Upper lobe of right lung (tissue), 1 donor: Measurements from ENCODE around the gene CNGA1. TPM values are rescaled to one million over a fixed set of nuclear protein-coding genes. Genes with fewer than 3 reads are reported as not detected.

Source experiments
- ATAC-seq: fragments of 200-7000 bp; cut with Tn5 transposase; one replicate; pipeline ENCODE4 v1.9.1; 2020; ENCODE audit warnings: mild to moderate bottlenecking, moderate library complexity
- DNase-seq: peaks from one replicate; pipeline ENCODE4 v3.0.0-alpha.2; 2020
- H3K27ac ChIP-seq: fragments of 200-600 bp; one replicate; pipeline ENCODE4 v1.8.0; 2022
- H3K27me3 ChIP-seq: fragments of 200-600 bp; one replicate; pipeline ENCODE4 v1.8.0; 2022; ENCODE audit warnings: mild to moderate bottlenecking
- H3K36me3 ChIP-seq: fragments of 200-600 bp; one replicate; pipeline ENCODE4 v1.8.0; 2022
- H3K4me1 ChIP-seq: fragments of 200-600 bp; one replicate; pipeline ENCODE4 v1.8.0; 2022
- H3K4me3 ChIP-seq: fragments of 200-600 bp; one replicate; pipeline ENCODE4 v1.8.0; 2022; ENCODE audit warnings: mild to moderate bottlenecking
- H3K9me3 ChIP-seq: fragments of 200-600 bp; one replicate; pipeline ENCODE4 v1.8.0; 2022
- intact Hi-C: fragments of 100-400 bp; cut with DNase I; formaldehyde crosslinking; loops from one replicate; pipeline ENCODE4 v1.11.0; 2022
- total RNA-seq: library from RNA; stranded (reverse); fragmentation: NEBNext Ultra II Directional; extraction: Animal tissue kit (Norgen Biotek cat#: 25700); gene quantifications from one replicate; pipeline ENCODE4 v1.2.1, GENCODE V29; 2021
- TF ChIP-seq, protein P1 (sequence below): fragments of 200-600 bp; IDR thresholded peaks from one replicate; pipeline ENCODE4 v1.8.0; 2022; ENCODE audit warnings: antibody characterized with exemption
- donor health status: DM: no; HTN: yes; CAD: no; lungs with severe emphysema.

CNGA1 gene
- total RNA-seq, 1 donor from 2014 or later, result not detected

DNA sequence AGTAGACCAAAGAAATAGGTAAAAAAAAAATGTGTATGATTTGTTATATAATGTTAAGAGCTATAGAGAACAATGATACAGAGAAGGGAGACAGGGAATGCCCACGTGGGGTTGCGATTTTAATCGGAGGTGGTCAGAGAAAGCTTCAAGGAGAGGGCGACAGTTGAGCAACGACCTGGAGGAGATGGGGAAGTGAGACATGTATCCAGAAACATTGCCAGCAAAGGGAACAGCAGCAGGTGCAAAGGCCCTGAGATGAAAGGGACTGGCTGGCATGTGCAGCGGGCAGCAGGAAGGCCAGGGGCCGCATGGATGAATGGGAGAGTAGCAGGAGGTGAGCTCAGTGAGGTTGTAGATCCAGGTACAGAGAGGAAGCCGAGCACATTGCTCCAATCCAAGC lies 33.0 kb upstream of the CNGA1 start:
- TF ChIP-seq, protein P1, sequence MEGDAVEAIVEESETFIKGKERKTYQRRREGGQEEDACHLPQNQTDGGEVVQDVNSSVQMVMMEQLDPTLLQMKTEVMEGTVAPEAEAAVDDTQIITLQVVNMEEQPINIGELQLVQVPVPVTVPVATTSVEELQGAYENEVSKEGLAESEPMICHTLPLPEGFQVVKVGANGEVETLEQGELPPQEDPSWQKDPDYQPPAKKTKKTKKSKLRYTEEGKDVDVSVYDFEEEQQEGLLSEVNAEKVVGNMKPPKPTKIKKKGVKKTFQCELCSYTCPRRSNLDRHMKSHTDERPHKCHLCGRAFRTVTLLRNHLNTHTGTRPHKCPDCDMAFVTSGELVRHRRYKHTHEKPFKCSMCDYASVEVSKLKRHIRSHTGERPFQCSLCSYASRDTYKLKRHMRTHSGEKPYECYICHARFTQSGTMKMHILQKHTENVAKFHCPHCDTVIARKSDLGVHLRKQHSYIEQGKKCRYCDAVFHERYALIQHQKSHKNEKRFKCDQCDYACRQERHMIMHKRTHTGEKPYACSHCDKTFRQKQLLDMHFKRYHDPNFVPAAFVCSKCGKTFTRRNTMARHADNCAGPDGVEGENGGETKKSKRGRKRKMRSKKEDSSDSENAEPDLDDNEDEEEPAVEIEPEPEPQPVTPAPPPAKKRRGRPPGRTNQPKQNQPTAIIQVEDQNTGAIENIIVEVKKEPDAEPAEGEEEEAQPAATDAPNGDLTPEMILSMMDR, result no peak
- intact Hi-C loops, result no loop called here
- ATAC-seq, result no peak
- peaks cover 6% of the 10 kb centered on the region for H3K27me3 ChIP-seq
- H3K4me1 ChIP-seq, result peaks cover 4% of the 10 kb centered on the region
- no peak for DNase-seq
- no peak overlapping the region for H3K27ac ChIP-seq
- no peak overlapping the region for H3K4me3 ChIP-seq
- no peaks in the 10 kb centered on the region for H3K36me3 ChIP-seq
- no peaks in the 10 kb centered on the region for H3K9me3 ChIP-seq

DNA sequence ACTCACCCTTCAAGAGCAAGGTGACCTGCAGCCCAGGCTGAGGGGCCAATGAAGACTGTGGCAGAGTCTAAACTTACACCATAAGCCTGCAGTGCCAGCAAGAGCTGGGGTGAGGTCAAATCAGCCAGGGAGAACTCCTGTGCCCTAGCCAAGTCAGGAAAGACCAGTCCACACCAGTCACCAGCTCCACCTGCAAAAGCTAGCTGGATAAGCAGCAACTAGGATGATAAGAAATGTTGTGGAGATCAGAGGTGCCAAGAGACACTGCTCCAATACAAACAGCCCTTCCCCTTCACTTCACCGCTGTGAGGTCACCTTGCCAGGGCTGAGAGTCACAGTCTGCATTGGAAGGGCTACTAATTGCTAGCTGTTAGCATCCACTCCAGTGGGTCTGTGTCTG lies 31.4 kb upstream of the CNGA1 start:
- TF ChIP-seq, protein P1, result no peak
- no peaks in the 10 kb centered on the region for H3K36me3 ChIP-seq
- ATAC-seq, result peak; percentile 28
- peaks cover 6% of the 10 kb centered on the region for H3K27me3 ChIP-seq
- peaks cover 4% of the 10 kb centered on the region for H3K4me1 ChIP-seq
- no peak overlapping the region for H3K27ac ChIP-seq
- no peak for DNase-seq
- H3K4me3 ChIP-seq, result no peak overlapping the region
- H3K9me3 ChIP-seq, result no peaks in the 10 kb centered on the region
- intact Hi-C loops, result no loop called here

DNA sequence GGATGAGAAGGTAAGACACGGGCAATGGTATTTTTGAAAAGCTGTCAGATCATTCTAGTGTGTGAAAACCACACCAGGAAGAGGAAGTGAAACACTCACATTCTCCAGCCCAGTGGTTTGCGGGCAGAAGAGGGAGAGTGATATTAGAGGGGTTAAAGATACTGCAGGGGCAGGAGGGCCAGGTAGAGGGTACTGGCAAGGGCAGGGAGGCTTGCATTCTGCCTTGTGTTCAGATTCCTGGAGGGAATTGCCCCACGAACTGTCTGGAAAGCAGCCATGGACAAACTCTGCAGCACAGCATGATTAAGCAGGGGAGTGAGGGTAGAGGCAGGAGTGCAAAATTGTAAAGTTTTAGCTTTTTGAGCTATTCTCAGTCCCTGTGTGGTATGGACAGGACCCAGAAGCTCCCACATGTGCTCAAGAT lies 31.0 kb upstream of the CNGA1 start:
- intact Hi-C loops, result no loop called here
- ATAC-seq, result peak; percentile 81
- Histone ChIP-seq H3K27ac (no peak overlapping the region), H3K27me3 (peaks cover 6% of the 10 kb centered on the region), H3K4me1 (peaks cover 4% of the 10 kb centered on the region), H3K9me3 (no peaks in the 10 kb centered on the region), H3K4me3 (no peak overlapping the region), H3K36me3 (no peaks in the 10 kb centered on the region)
- DNase-seq, result no peak
- TF ChIP-seq, protein P1, result no peak

DNA sequence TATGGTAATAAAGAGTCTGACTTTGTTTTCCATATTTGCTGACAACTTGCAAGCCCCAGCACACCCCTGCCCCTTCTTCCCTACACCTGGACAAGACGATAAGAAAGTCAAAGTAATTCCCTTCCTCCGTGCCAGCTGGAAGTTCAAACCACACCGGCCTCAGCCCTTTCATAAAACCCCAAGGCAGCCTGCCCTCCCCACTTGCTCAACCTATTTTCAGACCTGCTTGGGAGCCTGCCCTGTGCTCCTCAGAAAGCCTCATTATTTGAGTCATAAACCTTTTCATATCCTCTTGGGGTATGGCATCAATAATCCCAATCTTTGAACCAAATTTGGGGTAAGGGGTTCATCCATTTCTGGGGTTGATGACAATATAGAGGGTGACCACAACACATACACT lies 29.6 kb upstream of the CNGA1 start:
- intact Hi-C loops, result no loop called here

DNA sequence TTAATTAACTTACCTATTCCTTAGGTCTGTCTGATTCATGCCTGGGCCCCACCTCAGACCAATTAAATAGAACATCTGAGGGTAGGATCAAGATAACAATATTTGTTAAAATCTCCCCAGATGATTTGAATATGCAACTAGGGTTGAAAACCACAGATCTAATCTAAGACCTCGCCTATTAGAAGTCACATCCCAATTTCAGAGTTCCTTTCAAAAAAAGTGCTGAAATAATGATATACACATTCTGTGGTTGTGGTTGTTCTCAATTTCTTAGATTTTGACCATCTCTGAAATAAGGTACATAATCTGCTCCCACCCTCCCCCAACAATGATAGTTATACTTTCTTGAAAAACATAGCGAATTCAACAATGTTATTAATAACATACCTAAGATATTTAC lies 27.8 kb upstream of the CNGA1 start:
- no peaks in the 10 kb centered on the region for H3K9me3 ChIP-seq
- no peak overlapping the region for H3K4me3 ChIP-seq
- TF ChIP-seq, protein P1, result no peak
- no peak overlapping the region for H3K27ac ChIP-seq
- intact Hi-C loops, result no loop called here
- no peaks in the 10 kb centered on the region for H3K36me3 ChIP-seq
- peaks cover 10% of the 10 kb centered on the region for H3K27me3 ChIP-seq
- no peak for ATAC-seq
- peaks cover 4% of the 10 kb centered on the region for H3K4me1 ChIP-seq
- no peak for DNase-seq

More for the DNA sequence above, 29.6 kb upstream of the CNGA1 start:
- Histone ChIP-seq H3K27me3 (peaks cover 8% of the 10 kb centered on the region), H3K36me3 (no peaks in the 10 kb centered on the region), H3K9me3 (no peaks in the 10 kb centered on the region), H3K27ac (no peak overlapping the region), H3K4me1 (peaks cover 4% of the 10 kb centered on the region), H3K4me3 (no peak overlapping the region)
- ATAC-seq (no peak), DNase-seq (no peak)
- TF ChIP-seq, protein P1, result no peak

DNA sequence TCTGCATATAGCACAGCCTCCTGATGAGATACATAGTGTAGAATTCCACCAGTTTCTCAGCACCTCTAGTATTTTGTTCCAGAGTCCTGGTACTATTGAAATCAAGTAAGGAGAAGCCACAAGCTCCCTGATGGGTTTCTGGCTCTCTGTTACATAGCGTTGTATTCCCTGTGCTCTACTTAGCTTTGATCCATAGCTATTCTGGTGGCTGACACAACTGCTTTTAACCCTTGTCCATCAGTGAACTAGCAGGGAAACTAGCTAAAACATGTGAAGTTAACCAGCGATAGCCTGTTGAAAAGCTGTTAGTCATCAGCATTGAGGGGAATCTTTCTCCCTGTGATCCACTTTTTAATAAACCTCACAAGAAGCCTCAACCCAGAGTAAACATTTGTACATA lies 27.0 kb upstream of the CNGA1 start:
- Histone ChIP-seq H3K4me1 (peaks cover 4% of the 10 kb centered on the region), H3K27ac (no peak overlapping the region), H3K9me3 (no peaks in the 10 kb centered on the region), H3K4me3 (no peak overlapping the region), H3K27me3 (peaks cover 10% of the 10 kb centered on the region), H3K36me3 (no peaks in the 10 kb centered on the region)
- no peak for DNase-seq
- TF ChIP-seq, protein P1, result no peak
- ATAC-seq, result no peak
- intact Hi-C loops, result no loop called here
